B cell (primary cell): ENCODE measurements around the gene USP36. TPM values are rescaled to one million over a fixed set of nuclear protein-coding genes. Genes with fewer than 3 reads are reported as not detected.
A peak's percentile ranks its signal among the peaks of the same experiment; 100 is the strongest.

Experiments
- ATAC-seq: fragments of 200-7000 bp; cut with Tn5 transposase; one replicate; pipeline ENCODE4 v1.10.0; 2021; ENCODE audit warnings: low read depth, mild to moderate bottlenecking, moderate number of reproducible peaks, moderate library complexity
- CTCF ChIA-PET: fragments of 350-600 bp; sonication (Branson Sonifier 250); formaldehyde crosslinking; loops from one replicate; lab custom pipeline; 2021; ENCODE audit warnings: antibody characterized with exemption, inconsistent platforms; lab: Charles Lee
- POLR2A ChIA-PET: fragments of 350-600 bp; sonication (Branson Sonifier 250); formaldehyde crosslinking; loops from one replicate; lab custom pipeline; 2021; ENCODE audit warnings: antibody characterized with exemption; lab: Charles Lee
- DNase-seq: peaks from one replicate; pipeline ENCODE4 v3.0.0; 2013
- H2AFZ ChIP-seq: 2 replicates; pipeline ENCODE4 v1.6.1; 2012; ENCODE audit warnings: mild to moderate bottlenecking, low read depth, low read length; ENCODE audit not compliant: insufficient read depth, poor library complexity, severe bottlenecking
- H3K27ac ChIP-seq, 2 donors: 1 replicate in 1 of 2; 2 replicates in 1 of 2; pipeline ENCODE4 v1.5.1; 2012 to 2013; ENCODE audit warnings: low read length in 2 of 2, mild to moderate bottlenecking in 2 of 2, moderate library complexity in 1 of 2
- H3K27me3 ChIP-seq, 4 experiments: fragments of 200-600 bp in 1 of 4; sonication (generic) in 1 of 4; replicated peaks in 1 of 4; 1 replicate in 2 of 4; 2 replicates in 2 of 4; pipeline versions ENCODE4 v1.6.1 to v1.7.0; 2013 to 2016; ENCODE audit warnings: low read length in 3 of 4, mild to moderate bottlenecking in 2 of 4, mixed read lengths in 1 of 4, moderate library complexity in 1 of 4; ENCODE audit not compliant: insufficient read depth in 4 of 4, control insufficient read depth in 3 of 4; ENCODE audit errors: control extremely low read depth in 1 of 4
- H3K36me3 ChIP-seq, 2 experiments: replicated peaks in 1 of 2; 1 replicate in 1 of 2; 2 replicates in 1 of 2; pipeline versions ENCODE4 v1.6.1 to v1.7.1; 2013; ENCODE audit warnings: low read length in 1 of 2; ENCODE audit not compliant: insufficient read depth in 2 of 2, control insufficient read depth in 1 of 2; ENCODE audit errors: control extremely low read depth in 1 of 2, extremely low read depth in 1 of 2
- H3K4me1 ChIP-seq, 2 donors: fragments of 200-600 bp in 1 of 2; sonication (generic) in 1 of 2; 1 replicate in 1 of 2; 2 replicates in 1 of 2; pipeline versions ENCODE4 v1.5.1 to v1.6.1; 2013 to 2017; ENCODE audit warnings: low read length in 2 of 2; ENCODE audit not compliant: control insufficient read depth in 2 of 2, insufficient read depth in 2 of 2
- H3K4me2 ChIP-seq: replicated peaks from 2 replicates; pipeline ENCODE3; 2012; ENCODE audit warnings: mild to moderate bottlenecking, low read depth, low read length; ENCODE audit not compliant: poor library complexity, severe bottlenecking
- H3K4me3 ChIP-seq, 5 experiments: fragments of 200-600 bp in 1 of 5; sonication (generic) in 1 of 5; 1 replicate in 3 of 5; 2 replicates in 2 of 5; pipeline versions ENCODE4 v1.5.1 to v1.7.0; 2011 to 2016; ENCODE audit warnings: low read length in 4 of 5, mild to moderate bottlenecking in 4 of 5, low read depth in 2 of 5, control low read depth in 1 of 5, moderate library complexity in 1 of 5; ENCODE audit not compliant: insufficient read depth in 1 of 5; ENCODE audit errors: control extremely low read depth in 1 of 5, extremely low read depth in 1 of 5
- H3K79me2 ChIP-seq: fragments of 200-600 bp; sonication (generic); one replicate; pipeline ENCODE4 v1.6.0; 2016; ENCODE audit warnings: low read length; ENCODE audit not compliant: control insufficient read depth, insufficient read depth
- H3K9ac ChIP-seq: fragments of 200-600 bp; sonication (generic); 2 replicates; pipeline ENCODE4 v1.6.1; 2017; ENCODE audit warnings: mild to moderate bottlenecking, low read length, moderate library complexity
- H3K9me3 ChIP-seq, 3 donors: one replicate each; pipeline versions ENCODE4 v1.6.1 to v1.7.1; 2013; ENCODE audit warnings: low read length in 2 of 3; ENCODE audit not compliant: control insufficient read depth in 2 of 3, insufficient read depth in 1 of 3; ENCODE audit errors: control extremely low read depth in 1 of 3
- H4K20me1 ChIP-seq: 2 replicates; pipeline ENCODE4 v1.6.0; 2012; ENCODE audit warnings: mild to moderate bottlenecking, low read length; ENCODE audit not compliant: insufficient read depth, control insufficient read depth, poor library complexity, severe bottlenecking
- H3K27ac Mint-ChIP-seq: one replicate; pipeline ENCODE4 v1.8.0; 2021; ENCODE audit warnings: mixed read lengths
- H3K27me3 Mint-ChIP-seq: one replicate; pipeline ENCODE4 v1.8.0; 2021; ENCODE audit warnings: mixed read lengths
- H3K4me1 Mint-ChIP-seq: one replicate; pipeline ENCODE4 v1.8.0; 2021; ENCODE audit warnings: mixed read lengths
- H3K4me3 Mint-ChIP-seq: one replicate; pipeline ENCODE4 v1.8.0; 2021; ENCODE audit warnings: mixed read lengths
- H3K9me3 Mint-ChIP-seq: one replicate; pipeline ENCODE4 v1.8.0; 2022; ENCODE audit warnings: mixed read lengths; ENCODE audit not compliant: insufficient read depth
- EZH2 ChIP-seq: IDR thresholded peaks from 2 replicates; pipeline ENCODE4 v1.6.1; 2012; ENCODE audit warnings: borderline replicate concordance, low read depth, mild to moderate bottlenecking, moderate library complexity, low read length; ENCODE audit not compliant: insufficient read depth, poor library complexity, severe bottlenecking
- WGBS: methylation state at CpG from one replicate; pipeline ENCODE4 v1.1.5; 2013; ENCODE audit warnings: missing lambda C conversion rate; ENCODE audit not compliant: insufficient coverage; 5-methylcytosine and 5-hydroxymethylcytosine counted together
- intact Hi-C: fragments of 100-400 bp; cut with micrococcal nuclease; formaldehyde crosslinking; loops from one replicate; pipeline ENCODE4 v1.10.0; 2022
- polyA plus RNA-seq: library from polyadenylated mRNA; depleted of rRNA; stranded (reverse); fragments of >200 nt; gene quantifications from 2 replicates; pipeline ENCODE4 v1.2.3, GENCODE V29; 2012
- total RNA-seq, 2 donors: library from RNA; stranded (reverse); fragments of 120-200 nt in 1 of 2; gene quantifications; 1 replicate in 1 of 2; 2 replicates in 1 of 2; pipeline versions ENCODE4 v1.2.3 to v1.2.4, GENCODE V29; 2013 to 2022
- TF ChIP-seq, protein P1 (sequence below): fragments of 200-600 bp; IDR thresholded peaks from one replicate; pipeline ENCODE4 v1.8.0; 2022; ENCODE audit warnings: antibody characterized with exemption, mild to moderate bottlenecking

The USP36 gene
- total and polyA plus RNA-seq, 2 donors (not counting 1 experiment from before 2014, with no cell fraction given) = 52.2 to 137 TPM

DNA sequence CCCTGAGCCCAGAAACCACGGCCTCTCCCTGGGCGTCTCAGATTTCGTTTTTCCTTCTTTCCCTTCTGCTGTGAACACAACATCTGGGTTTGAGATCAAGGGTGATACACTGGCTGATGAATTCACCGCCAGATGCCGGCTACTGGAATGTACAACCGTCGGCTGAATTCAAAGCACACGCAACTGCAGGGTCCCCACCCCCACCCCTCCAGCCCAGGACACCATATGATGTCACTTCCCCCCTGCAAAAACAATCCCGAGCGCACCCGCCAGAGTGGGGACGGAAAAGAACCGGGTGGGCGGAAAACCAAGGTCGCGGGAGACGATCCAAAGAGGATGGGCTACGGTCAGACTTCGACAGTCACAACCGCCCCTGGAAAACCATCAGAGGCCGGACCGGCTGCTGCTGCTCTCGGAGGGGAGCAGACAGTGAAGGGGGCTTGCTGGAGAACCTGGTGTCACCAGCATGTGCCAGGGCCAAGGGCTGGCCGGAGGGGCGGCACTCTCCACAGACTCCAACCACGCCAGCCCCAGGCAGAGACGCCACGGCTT, 39.1 kb upstream of the USP36 start:
- peak overlapping the region; percentile 23 to 62 for H3K27ac ChIP-seq
- ChIA-PET CTCF (interaction anchor here (3.0 kb wide), 1 partner anchor 14 kb away, joined by 14 read pairs; no protein-coding TSS in a partner anchor), POLR2A (no interaction called here)
- Mint-ChIP-seq H3K27me3 (peaks cover 21% of the 10 kb centered on the region), H3K4me3 (peak overlapping the region; percentile 79), H3K9me3 (no peaks in the 10 kb centered on the region), H3K4me1 (peaks cover 34% of the 10 kb centered on the region), H3K27ac (peak overlapping the region; percentile 67)
- peaks cover 7% of the 10 kb centered on the region for H3K79me2 ChIP-seq
- H3K9ac ChIP-seq = peak overlapping the region; percentile 51
- WGBS = 33% methylated on average over 28 of the region's 28 CpGs
- no peaks in the 10 kb centered on the region for H4K20me1 ChIP-seq
- DNase-seq (peak; percentile 62), ATAC-seq (peak; percentile 28)
- peaks cover 28 to 37% of the 10 kb centered on the region in 2 donors for H3K4me1 ChIP-seq
- peaks cover 0 to 8% (median 0%) of the 10 kb centered on the region in 4 experiments for H3K27me3 ChIP-seq
- H3K36me3 ChIP-seq = no peaks in the 10 kb centered on the region
- peak overlapping the region; percentile 75 for H3K4me2 ChIP-seq
- no peaks in the 10 kb centered on the region for H3K9me3 ChIP-seq
- intact Hi-C loops = no loop called here
- H3K4me3 ChIP-seq = peak overlapping the region in 4 of 5 experiments; percentile 25 to 50 (median 46)
- TF ChIP-seq, protein P1, sequence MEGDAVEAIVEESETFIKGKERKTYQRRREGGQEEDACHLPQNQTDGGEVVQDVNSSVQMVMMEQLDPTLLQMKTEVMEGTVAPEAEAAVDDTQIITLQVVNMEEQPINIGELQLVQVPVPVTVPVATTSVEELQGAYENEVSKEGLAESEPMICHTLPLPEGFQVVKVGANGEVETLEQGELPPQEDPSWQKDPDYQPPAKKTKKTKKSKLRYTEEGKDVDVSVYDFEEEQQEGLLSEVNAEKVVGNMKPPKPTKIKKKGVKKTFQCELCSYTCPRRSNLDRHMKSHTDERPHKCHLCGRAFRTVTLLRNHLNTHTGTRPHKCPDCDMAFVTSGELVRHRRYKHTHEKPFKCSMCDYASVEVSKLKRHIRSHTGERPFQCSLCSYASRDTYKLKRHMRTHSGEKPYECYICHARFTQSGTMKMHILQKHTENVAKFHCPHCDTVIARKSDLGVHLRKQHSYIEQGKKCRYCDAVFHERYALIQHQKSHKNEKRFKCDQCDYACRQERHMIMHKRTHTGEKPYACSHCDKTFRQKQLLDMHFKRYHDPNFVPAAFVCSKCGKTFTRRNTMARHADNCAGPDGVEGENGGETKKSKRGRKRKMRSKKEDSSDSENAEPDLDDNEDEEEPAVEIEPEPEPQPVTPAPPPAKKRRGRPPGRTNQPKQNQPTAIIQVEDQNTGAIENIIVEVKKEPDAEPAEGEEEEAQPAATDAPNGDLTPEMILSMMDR = no peak
- TF ChIP-seq EZH2 = no peak
- peak overlapping the region; percentile 75 for H2AFZ ChIP-seq

DNA sequence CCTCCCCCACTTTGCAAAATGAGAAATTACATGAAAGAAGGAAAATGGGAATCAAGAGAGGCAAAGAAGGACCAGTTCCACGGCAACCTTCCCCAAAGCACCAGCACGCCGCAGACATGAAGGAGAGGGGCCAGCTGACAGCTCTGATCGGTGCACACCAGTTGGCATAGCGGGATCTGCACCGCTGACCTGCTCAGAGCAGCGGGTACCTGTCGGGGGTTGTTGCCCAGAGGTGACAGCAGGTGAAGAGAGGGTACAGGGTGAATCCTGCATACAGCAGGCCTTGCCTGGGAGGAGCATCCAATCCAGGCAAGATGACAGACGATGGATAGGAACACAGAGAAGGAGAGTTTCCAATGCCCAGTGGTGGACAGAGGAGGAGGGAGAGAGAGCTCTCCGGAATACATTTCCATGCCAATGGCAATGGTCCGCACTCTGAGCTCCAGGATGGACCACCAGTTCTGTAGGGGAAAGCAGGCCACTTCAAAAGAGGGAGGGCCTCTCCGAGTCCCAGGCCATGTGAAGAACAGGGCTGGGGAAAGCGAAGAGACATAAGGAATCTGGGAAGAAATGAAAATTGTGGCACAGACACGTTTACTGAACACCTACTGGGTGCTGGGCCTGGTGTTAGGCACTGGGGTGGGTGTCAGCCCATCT, 38.4 kb upstream of the USP36 start:
- Histone ChIP-seq H3K36me3 (no peaks in the 10 kb centered on the region), H3K27ac (peak overlapping the region; percentile 13 to 23), H3K4me1 (peaks cover 27 to 34% of the 10 kb centered on the region in 2 donors), H2AFZ (peak overlapping the region; percentile 75), H3K9ac (peak overlapping the region; percentile 51), H3K9me3 (no peaks in the 10 kb centered on the region), H3K27me3 (peaks cover 0 to 8% (median 0%) of the 10 kb centered on the region in 4 experiments), H3K4me2 (peak overlapping the region; percentile 75), H4K20me1 (no peaks in the 10 kb centered on the region), H3K79me2 (peaks cover 4% of the 10 kb centered on the region), H3K4me3 (peak overlapping the region in 3 of 5 experiments; percentile 25 to 50 (median 43))
- peak overlapping the region; percentile 79 for H3K4me3 Mint-ChIP-seq
- 86% methylated on average over 11 of the region's 14 CpGs for WGBS
- POLR2A ChIA-PET = no interaction called here
- intact Hi-C loops = no loop called here
- H3K27ac Mint-ChIP-seq = peak overlapping the region; percentile 71
- CTCF ChIA-PET = interaction anchor here (3.0 kb wide), 1 partner anchor 13 kb away, joined by 14 read pairs; no protein-coding TSS in a partner anchor
- peaks cover 34% of the 10 kb centered on the region for H3K4me1 Mint-ChIP-seq
- DNase-seq = no peak
- ATAC-seq = no peak
- TF ChIP-seq, protein P1 = no peak
- no peak for TF ChIP-seq EZH2
- no peaks in the 10 kb centered on the region for H3K9me3 Mint-ChIP-seq
- H3K27me3 Mint-ChIP-seq = peaks cover 21% of the 10 kb centered on the region
